Glutamatergic neuron (in vitro differentiated cells): ENCODE measurements around the gene AMHR2. TPM values are rescaled to one million over a fixed set of nuclear protein-coding genes. Genes with fewer than 3 reads are reported as not detected.

Experiments
- DNase-seq: peaks from one replicate; pipeline ENCODE4 v3.0.0; 2022
- H3K27ac Mint-ChIP-seq: one replicate; pipeline ENCODE4 v1.8.0; 2020; ENCODE audit warnings: mild to moderate bottlenecking, mixed read lengths, inconsistent platforms; ENCODE audit not compliant: unreplicated experiment
- H3K27me3 Mint-ChIP-seq: one replicate; pipeline ENCODE4 v1.8.0; 2020; ENCODE audit warnings: mild to moderate bottlenecking, moderate library complexity, mixed read lengths, inconsistent platforms; ENCODE audit not compliant: unreplicated experiment
- H3K36me3 Mint-ChIP-seq: one replicate; pipeline ENCODE4 v1.8.0; 2020; ENCODE audit warnings: mild to moderate bottlenecking, mixed read lengths, inconsistent platforms; ENCODE audit not compliant: unreplicated experiment
- H3K4me1 Mint-ChIP-seq: one replicate; pipeline ENCODE4 v1.8.0; 2020; ENCODE audit warnings: mild to moderate bottlenecking, low read depth, mixed read lengths, inconsistent platforms; ENCODE audit not compliant: unreplicated experiment
- H3K4me3 Mint-ChIP-seq: one replicate; pipeline ENCODE4 v1.8.0; 2020; ENCODE audit warnings: mild to moderate bottlenecking, mixed read lengths, inconsistent platforms; ENCODE audit not compliant: unreplicated experiment
- H3K9me3 Mint-ChIP-seq: one replicate; pipeline ENCODE4 v1.8.0; 2020; ENCODE audit warnings: mild to moderate bottlenecking, moderate library complexity, mixed read lengths, inconsistent platforms; ENCODE audit not compliant: unreplicated experiment
- total RNA-seq: library from RNA; stranded (reverse); fragmentation: NEBNext Ultra II Directional; extraction: Animal tissue kit (Norgen Biotek cat#: 25700); gene quantifications from one replicate; pipeline ENCODE4 v1.2.1, GENCODE V29; 2021; ENCODE audit not compliant: unreplicated experiment
- TF ChIP-seq, protein P1 (sequence below): fragments of 200-600 bp; sonication (generic); IDR thresholded peaks from one replicate; pipeline ENCODE4 v1.5.0; 2021; ENCODE audit not compliant: partially characterized antibody, unreplicated experiment

The AMHR2 gene
- total RNA-seq, 1 donor from 2014 or later = not detected

GRCh38 chr12:53379389-53380103 lies 44.1 kb upstream of the AMHR2 start:
- H3K36me3 Mint-ChIP-seq = no peaks in the 10 kb centered on the region
- H3K9me3 Mint-ChIP-seq = peaks cover 5% of the 10 kb centered on the region
- H3K4me3 Mint-ChIP-seq = no peak overlapping the region
- TF ChIP-seq, protein P1, sequence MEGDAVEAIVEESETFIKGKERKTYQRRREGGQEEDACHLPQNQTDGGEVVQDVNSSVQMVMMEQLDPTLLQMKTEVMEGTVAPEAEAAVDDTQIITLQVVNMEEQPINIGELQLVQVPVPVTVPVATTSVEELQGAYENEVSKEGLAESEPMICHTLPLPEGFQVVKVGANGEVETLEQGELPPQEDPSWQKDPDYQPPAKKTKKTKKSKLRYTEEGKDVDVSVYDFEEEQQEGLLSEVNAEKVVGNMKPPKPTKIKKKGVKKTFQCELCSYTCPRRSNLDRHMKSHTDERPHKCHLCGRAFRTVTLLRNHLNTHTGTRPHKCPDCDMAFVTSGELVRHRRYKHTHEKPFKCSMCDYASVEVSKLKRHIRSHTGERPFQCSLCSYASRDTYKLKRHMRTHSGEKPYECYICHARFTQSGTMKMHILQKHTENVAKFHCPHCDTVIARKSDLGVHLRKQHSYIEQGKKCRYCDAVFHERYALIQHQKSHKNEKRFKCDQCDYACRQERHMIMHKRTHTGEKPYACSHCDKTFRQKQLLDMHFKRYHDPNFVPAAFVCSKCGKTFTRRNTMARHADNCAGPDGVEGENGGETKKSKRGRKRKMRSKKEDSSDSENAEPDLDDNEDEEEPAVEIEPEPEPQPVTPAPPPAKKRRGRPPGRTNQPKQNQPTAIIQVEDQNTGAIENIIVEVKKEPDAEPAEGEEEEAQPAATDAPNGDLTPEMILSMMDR = no peak
- peak; percentile 90 for DNase-seq
- peaks cover 3% of the 10 kb centered on the region for H3K27me3 Mint-ChIP-seq
- H3K27ac Mint-ChIP-seq = no peak overlapping the region
- H3K4me1 Mint-ChIP-seq = peaks cover 14% of the 10 kb centered on the region

DNA sequence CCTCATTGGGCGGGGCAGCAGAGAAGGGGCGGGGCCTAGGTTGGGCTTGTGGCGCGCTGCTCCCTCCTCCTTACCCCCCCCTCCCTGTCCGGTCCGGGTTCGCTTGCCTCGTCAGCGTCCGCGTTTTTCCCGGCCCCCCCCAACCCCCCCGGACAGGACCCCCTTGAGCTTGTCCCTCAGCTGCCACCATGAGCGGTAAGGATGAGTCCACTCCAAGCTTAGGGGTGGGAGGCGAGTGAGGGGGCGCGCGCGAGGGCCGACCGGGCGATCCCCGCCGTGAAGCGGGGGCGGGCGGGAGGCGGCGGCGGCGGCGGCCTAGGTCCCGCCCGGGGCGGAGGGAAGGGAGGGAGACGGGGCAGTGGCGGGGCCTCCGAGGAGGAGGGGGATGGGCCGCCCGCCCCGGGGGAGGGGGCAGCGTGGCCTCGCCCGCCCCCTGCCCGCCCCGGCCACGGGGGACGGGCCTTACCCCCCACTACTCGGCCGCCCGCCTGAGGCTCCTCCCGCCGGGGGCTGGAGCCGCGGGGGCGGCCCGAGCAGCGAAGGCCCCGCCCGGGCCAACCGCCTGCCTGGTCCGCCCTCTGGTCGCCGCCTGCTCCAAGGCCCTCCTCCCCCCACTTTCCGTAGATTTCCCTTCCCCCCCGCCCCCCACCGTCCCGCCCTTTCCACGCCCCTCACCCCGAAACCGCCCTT lies 43.4 kb upstream of the AMHR2 start, which contains the start of gene SP1:
Gene SP1 (plus strand): TSS at position 73 of the 690 bp plus-strand sequence. CDS start 116 bp downstream, at position 189.
- TF ChIP-seq, protein P1 = no peak
- H3K27me3 Mint-ChIP-seq = peaks cover 3% of the 10 kb centered on the region
- peak within 1 kb of the TSS; percentile 85 for H3K27ac Mint-ChIP-seq
- peak; percentile 97 for DNase-seq
- H3K36me3 Mint-ChIP-seq = no peaks in the 10 kb centered on the region
- peaks cover 5% of the 10 kb centered on the region for H3K9me3 Mint-ChIP-seq
- peaks cover 14% of the 10 kb centered on the region for H3K4me1 Mint-ChIP-seq
- H3K4me3 Mint-ChIP-seq = peak within 1 kb of the TSS; percentile 88

DNA sequence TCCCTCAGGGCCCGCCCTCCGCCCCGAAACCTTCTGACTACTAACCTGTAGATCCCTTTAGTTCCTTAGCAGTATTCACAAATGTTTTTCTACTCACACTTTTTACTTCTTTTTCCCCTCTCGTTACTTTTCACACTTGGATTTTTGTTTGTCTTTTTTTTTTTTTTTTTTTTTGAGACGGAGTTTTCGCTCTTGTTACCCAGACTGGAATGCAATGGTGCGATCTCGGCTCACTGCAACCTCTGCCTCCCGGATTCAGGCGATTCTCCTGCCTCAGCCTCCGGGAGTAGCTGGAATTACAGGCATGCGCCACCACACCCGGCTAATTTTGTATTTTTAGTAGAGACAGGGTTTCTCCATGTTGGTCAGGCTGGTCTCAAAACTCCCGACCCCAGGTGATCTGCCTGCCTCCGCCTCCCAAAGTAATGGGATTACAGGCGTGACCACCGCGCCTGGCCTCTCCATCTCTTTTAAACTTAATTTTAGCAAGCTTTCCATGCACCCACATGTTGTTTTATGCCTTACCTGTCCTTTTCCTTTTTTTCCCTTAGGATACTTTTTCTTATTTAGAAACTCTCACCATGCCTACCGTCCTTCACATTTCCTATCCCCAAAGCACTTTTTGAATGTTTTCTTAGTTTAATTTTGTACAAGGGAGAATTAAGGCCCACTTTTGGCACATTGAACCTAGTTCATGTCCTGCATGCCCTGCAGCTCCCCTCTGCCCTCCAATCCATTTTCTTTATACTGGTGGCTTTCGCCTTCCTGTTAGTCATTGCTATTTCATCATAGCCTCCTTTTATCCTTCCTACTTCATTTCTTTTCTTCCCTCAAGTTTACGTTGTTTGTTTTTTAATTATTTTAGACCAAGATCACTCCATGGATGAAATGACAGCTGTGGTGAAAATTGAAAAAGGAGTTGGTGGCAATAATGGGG lies 42.6 kb upstream of the AMHR2 start:
- Mint-ChIP-seq H3K4me1 (peaks cover 15% of the 10 kb centered on the region), H3K36me3 (no peaks in the 10 kb centered on the region), H3K27ac (peak overlapping the region; percentile 85), H3K27me3 (peaks cover 3% of the 10 kb centered on the region), H3K4me3 (peak overlapping the region; percentile 88), H3K9me3 (peaks cover 5% of the 10 kb centered on the region)
- peak; percentile 32 for DNase-seq
- TF ChIP-seq, protein P1 = no peak

GRCh38 chr12:53381731-53382630 lies 41.7 kb upstream of the AMHR2 start:
- TF ChIP-seq, protein P1 = peak; percentile 39
- no peaks in the 10 kb centered on the region for H3K36me3 Mint-ChIP-seq
- DNase-seq = peak; percentile 28
- H3K4me1 Mint-ChIP-seq = peaks cover 16% of the 10 kb centered on the region
- H3K4me3 Mint-ChIP-seq = peak overlapping the region; percentile 88
- peak overlapping the region; percentile 48 for H3K27ac Mint-ChIP-seq
- peaks cover 5% of the 10 kb centered on the region for H3K9me3 Mint-ChIP-seq
- H3K27me3 Mint-ChIP-seq = peaks cover 3% of the 10 kb centered on the region
